NK-92 (cell line): ENCODE data around the gene CCDC177.

Experiments used
- DNase-seq: peaks from one replicate; lab custom pipeline; 2025; ENCODE audit not compliant: unreplicated experiment; lab: John Stamatoyannopoulos, UW

The CCDC177 gene

GRCh38 chr14:69574263-69574953 lies at the start of gene CCDC177:
Gene CCDC177 (minus strand): TSS chr14:69574871. CDS start chr14:69573622, 1,249 bp downstream.
- DNase-seq: no peak

- no peak for DNase-seq
These were observed 49.5 kb upstream of the CCDC177 start for GRCh38 chr14:69624136-69624535.

GRCh38 chr14:69620981-69621380 lies 46.3 kb upstream of the CCDC177 start:
- DNase-seq: no peak

DNA sequence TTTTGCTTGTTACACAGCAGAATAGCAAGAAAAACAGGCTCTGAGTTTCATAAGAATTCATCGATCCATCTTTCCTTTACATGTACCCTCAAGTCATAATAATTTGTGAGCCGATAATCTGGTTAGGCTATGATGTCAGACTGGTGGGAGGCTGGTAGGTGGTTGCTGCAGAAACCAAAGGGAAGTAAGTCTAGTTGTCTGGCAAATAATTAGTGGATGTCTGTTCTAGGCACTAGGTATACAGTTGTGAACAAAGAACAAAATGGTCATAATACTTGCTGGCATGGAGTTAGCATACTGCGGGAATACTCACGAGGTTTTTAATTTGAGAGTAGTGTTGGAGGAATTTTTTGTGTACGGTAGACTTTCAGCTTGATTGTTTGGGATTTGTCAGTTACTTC lies 45.5 kb upstream of the CCDC177 start:
- no peak for DNase-seq

GRCh38 chr14:69619012-69619411 lies 44.3 kb upstream of the CCDC177 start:
- DNase-seq: no peak

DNA sequence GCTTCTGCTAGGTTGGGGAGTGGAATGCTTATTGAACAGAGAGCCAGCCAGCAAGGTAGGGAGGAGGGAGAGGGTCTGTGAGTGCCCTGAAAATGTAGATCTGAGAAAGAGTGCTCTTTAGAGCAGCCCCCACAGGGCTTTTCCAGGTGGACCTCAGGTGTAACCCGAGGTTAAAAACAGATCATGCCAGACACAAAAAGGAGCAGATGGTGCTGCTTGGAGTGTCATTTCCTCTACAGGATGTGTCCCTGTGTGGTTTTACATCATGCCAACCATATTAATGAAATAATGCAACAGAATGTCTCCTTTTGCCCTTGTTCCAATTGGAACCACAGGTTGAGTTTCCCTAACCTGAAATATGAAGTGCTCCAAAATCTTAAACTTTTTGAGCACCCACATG lies 43.1 kb upstream of the CCDC177 start:
- DNase-seq: no peak

DNA sequence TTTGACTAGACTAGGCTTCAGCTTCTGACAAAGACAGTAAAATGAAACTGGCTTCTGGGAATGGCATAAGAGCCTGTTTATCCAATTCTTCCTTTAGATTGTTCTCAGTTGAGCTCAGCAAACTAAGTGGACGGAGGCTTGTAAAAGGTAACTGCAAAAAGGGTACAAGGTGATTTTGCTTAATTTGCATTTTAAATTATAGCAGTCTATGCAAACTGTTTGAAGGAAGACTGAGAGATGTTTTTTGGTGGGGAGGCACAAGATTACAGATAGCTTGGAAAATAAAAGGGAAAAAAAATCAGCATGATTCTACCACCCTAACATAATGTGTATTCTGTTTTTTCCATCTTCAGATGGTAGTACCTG lies 41.7 kb upstream of the CCDC177 start:
- no peak for DNase-seq

DNA sequence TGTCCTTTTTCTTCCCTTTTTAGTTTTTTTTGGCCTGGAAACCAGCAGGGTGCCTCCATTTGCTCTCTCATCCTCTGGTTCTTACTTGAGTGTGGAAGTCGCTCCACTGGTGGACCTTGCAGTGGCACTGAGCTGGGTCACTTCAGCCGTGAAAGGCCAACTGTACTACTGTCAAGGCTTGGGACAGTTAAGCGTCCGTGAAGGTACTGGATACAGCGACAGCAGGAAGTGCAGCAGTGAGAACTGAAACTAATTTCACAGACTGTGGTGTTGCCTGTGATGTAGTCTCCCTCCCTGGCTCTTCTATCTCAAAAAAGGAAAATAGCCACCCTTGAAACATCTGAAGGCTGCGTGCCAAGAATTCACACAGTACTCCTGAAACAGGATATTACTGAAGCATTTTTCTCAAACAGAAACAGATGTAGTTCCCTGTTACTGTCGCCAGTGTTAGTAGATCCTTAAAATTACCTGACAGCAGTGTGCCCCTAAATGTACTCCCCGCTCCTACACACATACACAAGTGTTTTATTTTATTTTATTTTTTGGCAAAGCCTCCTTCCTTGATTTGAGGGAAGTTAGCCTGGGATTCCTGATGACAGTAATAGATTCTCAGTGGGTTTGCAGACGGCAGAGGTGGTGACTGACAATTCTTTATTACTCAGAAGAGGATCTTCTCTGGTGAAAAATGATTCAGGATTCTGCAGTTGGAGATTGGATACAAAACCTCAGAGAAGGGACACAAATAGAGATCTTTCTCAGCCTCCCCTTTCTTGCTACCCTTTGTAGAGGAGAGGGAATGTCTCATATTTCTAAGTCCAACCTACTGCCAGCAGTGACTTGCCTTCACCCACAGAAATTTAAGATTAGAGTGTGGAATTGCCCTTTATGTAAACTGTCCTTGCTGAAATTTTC lies 41.1 kb upstream of the CCDC177 start:
- peak; percentile 20 for DNase-seq

- DNase-seq: no peak
These were observed 40.4 kb upstream of the CCDC177 start for GRCh38 chr14:69615121-69615495.

DNA sequence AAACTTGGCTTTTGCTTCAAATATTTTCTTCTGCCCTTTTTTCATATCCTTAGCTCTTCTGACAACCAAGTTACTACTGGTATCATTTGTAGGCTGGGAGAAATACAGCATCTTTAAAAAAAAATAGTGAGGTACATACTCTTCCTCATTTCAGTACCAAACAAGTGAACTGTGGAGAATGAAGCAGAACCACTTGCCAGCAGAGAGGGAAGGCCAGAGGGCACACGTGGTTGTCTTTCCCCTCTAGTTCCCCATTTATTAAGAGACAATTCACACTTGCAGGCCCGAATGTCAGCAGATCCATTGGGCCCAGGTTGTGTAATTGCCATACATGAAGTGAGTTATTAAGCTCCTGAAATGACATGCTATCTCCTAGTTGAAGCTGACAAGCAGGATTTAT lies 39.9 kb upstream of the CCDC177 start:
- no peak for DNase-seq

DNA sequence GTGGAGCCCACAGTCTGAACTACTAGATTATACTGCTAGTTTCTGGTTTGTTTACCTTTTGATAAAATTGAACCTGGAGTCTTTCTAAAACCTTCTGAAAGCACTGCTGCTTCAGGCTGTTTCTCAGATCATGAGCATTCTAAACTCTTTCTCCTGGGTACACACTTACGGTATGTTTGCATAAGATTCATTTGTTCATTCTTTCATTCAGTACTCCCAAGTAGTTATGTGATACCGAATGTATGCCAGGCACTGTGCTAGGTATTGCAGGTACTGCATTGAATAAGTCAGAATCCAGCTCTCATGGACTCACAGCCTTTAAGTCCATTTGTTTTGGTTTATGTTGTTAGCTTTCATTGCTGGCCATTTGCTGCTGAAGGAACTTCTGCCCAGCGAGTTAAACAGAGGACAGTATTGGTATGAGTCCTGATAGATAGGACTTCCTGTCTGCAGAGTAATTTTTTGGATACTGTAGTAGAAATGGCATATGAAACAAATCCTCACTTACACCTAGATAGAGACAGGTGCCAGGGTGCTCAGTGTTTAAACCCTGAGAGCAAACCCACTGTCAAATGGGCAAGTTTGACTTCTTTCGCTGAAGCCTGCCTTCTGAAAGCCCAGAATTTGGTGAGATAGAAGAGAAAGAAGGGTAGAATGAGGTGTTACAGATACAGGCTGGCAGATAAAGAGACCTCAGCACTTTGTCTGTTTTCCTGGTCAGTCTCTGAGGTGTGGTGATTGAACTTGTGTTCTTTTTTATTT lies 38.8 kb upstream of the CCDC177 start:
- no peak for DNase-seq

DNA sequence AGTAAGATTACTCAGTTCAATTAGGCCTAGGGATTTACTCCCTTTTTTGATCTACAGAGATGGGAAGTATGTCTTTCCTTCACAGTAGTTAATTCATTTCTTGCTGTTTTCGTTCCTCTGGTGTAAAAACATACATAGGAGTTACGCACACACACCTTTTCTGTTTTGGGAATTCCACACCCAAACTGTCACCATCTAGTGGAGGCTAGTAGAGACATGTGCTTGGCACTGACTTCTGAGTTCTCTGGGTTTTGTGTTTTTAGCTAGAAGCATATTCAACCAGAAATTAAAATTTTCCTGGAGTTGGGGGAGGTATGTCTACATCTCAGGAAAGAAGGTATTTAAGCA lies 38.1 kb upstream of the CCDC177 start:
- no peak for DNase-seq

DNA sequence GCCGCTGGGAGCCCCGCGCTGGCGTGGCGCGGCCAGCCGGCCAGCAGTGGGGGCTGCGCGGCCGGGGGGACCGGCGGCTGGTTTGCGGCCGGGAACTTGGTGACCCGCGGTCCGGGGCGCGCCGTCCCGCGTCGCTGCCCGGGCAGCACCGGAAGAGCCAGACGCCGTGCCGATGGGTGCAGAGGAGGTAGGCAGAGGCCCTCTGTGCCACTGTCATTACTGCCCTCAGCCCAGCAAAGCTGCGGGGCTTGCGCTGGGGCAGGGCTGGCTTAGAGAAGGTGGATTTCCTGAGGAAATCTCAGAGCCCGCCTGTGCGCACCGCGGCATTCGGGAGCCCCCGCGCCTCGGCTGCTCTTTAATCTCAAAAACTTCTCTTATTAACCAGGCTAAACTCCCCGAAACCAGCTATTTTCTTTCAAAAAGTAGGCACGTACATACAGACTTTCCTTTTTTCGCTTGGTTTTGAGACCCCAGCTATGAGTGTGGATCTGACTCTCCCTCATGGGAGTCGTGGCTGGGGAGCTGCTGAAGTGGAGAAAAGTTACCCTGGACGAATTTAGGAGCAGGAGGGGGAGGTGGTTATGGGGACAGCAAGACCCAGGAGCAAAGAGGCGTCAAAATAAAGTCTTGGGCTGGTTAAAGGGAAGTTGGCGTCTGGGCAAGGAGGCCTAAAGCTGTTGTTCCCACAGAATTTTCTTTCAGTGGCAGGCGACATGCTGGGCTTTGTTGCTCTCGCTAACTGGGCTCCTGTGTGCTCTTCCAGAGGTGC lies 37.5 kb upstream of the CCDC177 start:
- no peak for DNase-seq

GRCh38 chr14:69611172-69612013 lies 36.7 kb upstream of the CCDC177 start, which contains the start of gene SUSD6:
Gene SUSD6 (plus strand): TSS chr14:69611596. CDS start chr14:69658593, 46,997 bp downstream.
- peak; percentile 51 for DNase-seq

GRCh38 chr14:69610874-69611171 lies 36.2 kb upstream of the CCDC177 start:
- no peak for DNase-seq

DNA sequence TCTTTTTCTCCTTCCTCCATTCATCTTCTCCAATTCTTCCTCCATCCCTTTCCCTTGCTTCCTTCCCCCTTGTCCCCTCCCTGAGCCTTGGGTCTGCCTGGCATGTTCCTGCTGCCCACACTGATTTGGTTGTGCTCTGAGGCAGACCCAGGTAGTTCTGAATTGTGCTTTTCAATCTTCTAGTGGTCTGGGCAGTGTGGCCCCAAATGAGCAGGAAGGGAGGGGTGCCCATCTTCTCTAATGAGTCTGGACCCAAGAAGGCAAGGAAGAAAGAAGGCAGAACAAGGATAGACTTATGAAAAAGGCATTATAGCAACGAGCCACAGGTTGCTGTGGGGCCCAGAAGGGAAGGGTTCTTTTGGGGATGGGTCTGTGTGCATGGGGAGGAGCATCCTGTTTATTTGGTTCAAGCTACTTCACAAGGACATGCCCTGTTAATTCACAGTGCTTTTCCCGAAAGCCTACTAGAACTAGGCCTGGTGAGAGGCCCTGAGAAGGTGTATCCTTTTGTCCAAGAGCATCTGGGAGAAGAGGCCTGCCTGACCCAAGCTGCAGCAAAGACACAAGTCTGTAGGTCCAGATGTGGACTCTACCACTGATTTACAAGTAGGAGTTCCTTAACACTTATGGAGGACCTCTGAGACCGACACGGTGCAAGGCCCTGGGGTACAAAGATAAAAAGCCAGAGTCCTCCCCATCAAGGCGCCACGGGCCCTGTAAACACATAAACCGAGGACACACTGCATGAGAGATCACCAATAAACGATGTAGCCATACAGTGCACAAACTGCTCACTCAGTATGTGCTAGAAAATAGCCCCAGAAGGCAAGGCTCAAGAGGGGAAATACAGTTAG lies 35.6 kb upstream of the CCDC177 start:
- no peak for DNase-seq

GRCh38 chr14:69606258-69607184 lies 31.9 kb upstream of the CCDC177 start:
- DNase-seq: no peak

- no peak for DNase-seq
These were observed 31.1 kb upstream of the CCDC177 start for GRCh38 chr14:69605738-69606137.
